KMS-11 (cell line): Measurements from ENCODE around the gene METAP1D.
"Not testable (repeated sequence)": the region's sequence is repeated elsewhere in the genome, so short reads cannot be mapped to it uniquely, and the experiment has no call there.

ENCODE experiments used
- H2AFZ ChIP-seq: fragments of 200-600 bp; sonication (generic); 2 replicates; pipeline ENCODE4 v1.6.1; 2016; ENCODE audit warnings: antibody characterized with exemption, mixed run types, low read depth
- H3K27ac ChIP-seq: fragments of 200-600 bp; sonication (generic); 2 replicates; pipeline ENCODE4 v1.6.1; 2016; ENCODE audit warnings: mild to moderate bottlenecking, mixed run types
- H3K27me3 ChIP-seq: fragments of 200-600 bp; sonication (generic); 2 replicates; pipeline ENCODE4 v1.6.1; 2017; ENCODE audit warnings: mild to moderate bottlenecking, low read depth, mixed run types, moderate library complexity; ENCODE audit not compliant: insufficient read depth
- H3K36me3 ChIP-seq: fragments of 200-600 bp; sonication (generic); 2 replicates; pipeline ENCODE4 v1.6.1; 2017; ENCODE audit warnings: mild to moderate bottlenecking, mixed run types; ENCODE audit not compliant: insufficient read depth
- H3K4me1 ChIP-seq: fragments of 200-600 bp; sonication (generic); 2 replicates; pipeline ENCODE4 v1.6.1; 2016; ENCODE audit warnings: mild to moderate bottlenecking, low read depth, mixed run types; ENCODE audit not compliant: poor library complexity, severe bottlenecking
- H3K4me2 ChIP-seq: fragments of 200-600 bp; sonication (generic); 2 replicates; pipeline ENCODE4 v1.7.0; 2016; ENCODE audit warnings: mild to moderate bottlenecking, mixed run types
- H3K4me3 ChIP-seq: fragments of 200-600 bp; sonication (generic); IDR thresholded peaks from 2 replicates; pipeline ENCODE4 v1.6.1; 2017; ENCODE audit warnings: low read depth, low read length, mixed read lengths; ENCODE audit not compliant: insufficient read depth
- H3K79me2 ChIP-seq: fragments of 200-600 bp; sonication (generic); 2 replicates; pipeline ENCODE4 v1.6.1; 2016; ENCODE audit warnings: low read depth, mixed run types; ENCODE audit not compliant: insufficient read depth
- H3K9ac ChIP-seq: fragments of 200-600 bp; sonication (generic); 2 replicates; pipeline ENCODE4 v1.6.1; 2016; ENCODE audit warnings: mild to moderate bottlenecking, mixed run types
- H4K20me1 ChIP-seq: fragments of 200-600 bp; sonication (generic); 2 replicates; pipeline ENCODE4 v1.6.1; 2016; ENCODE audit warnings: mild to moderate bottlenecking, mixed run types; ENCODE audit not compliant: insufficient read depth
- TF ChIP-seq, protein P1 (sequence below): fragments of 200-600 bp; sonication (generic); conservative IDR thresholded peaks from 2 replicates; pipeline ENCODE4 v1.6.1; 2017; ENCODE audit warnings: low read depth, mild to moderate bottlenecking, antibody characterized with exemption, low read length, moderate library complexity, mixed read lengths

Gene METAP1D

DNA sequence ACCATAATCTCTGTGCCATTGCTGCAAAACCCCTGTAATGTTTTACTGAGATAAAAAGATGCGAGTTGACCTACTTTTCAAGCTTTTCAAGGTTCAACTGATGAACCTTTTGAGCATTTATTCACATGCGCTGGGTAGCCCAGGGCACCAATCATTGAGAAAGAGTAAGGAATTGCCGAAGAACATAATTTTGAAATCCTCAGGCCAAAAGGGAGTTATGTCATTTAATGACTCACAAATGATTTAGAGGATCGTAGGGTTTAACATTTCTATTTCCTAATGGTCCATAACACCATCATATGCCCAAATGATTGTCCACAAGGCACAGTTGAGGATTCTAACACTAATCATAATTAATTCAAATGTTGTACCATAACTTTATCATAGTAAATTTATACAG is 65.4 kb downstream of the METAP1D start:
- Histone ChIP-seq H4K20me1 (no peaks in the 10 kb centered on the region), H3K27me3 (no peaks in the 10 kb centered on the region), H3K4me1 (no peaks in the 10 kb centered on the region), H3K4me3 (no peak overlapping the region), H3K27ac (no peak overlapping the region), H3K9ac (no peak overlapping the region), H2AFZ (no peak overlapping the region), H3K36me3 (no peaks in the 10 kb centered on the region), H3K4me2 (no peak overlapping the region), H3K79me2 (no peaks in the 10 kb centered on the region)
- TF ChIP-seq, protein P1, sequence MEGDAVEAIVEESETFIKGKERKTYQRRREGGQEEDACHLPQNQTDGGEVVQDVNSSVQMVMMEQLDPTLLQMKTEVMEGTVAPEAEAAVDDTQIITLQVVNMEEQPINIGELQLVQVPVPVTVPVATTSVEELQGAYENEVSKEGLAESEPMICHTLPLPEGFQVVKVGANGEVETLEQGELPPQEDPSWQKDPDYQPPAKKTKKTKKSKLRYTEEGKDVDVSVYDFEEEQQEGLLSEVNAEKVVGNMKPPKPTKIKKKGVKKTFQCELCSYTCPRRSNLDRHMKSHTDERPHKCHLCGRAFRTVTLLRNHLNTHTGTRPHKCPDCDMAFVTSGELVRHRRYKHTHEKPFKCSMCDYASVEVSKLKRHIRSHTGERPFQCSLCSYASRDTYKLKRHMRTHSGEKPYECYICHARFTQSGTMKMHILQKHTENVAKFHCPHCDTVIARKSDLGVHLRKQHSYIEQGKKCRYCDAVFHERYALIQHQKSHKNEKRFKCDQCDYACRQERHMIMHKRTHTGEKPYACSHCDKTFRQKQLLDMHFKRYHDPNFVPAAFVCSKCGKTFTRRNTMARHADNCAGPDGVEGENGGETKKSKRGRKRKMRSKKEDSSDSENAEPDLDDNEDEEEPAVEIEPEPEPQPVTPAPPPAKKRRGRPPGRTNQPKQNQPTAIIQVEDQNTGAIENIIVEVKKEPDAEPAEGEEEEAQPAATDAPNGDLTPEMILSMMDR: no peak

DNA sequence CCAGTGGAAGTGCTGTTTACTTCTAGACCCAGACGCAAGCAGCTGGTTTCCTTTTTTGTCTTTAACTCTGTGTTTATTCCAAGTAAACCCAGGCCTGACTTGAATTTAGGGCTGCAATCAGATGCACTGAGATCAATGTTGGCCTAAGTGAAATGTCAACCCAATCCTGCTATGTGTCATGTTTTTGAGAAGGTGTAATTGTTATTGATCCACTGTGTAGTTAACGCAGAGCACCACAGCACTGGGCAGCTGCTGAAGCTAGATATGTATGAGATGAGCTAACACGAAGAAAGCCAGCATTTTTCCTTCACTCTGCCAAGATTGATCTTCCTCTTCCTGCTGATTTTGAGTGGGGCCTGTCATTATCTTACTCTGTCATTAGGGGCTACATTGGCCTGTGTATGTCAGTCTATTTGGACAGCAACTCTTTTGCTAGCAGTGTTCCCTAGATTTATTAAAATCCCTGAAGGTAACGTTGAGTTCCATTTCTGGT is 66.7 kb downstream of the METAP1D start:
- TF ChIP-seq, protein P1: no peak
- Histone ChIP-seq H2AFZ (no peak overlapping the region), H3K4me2 (no peak overlapping the region), H3K36me3 (no peaks in the 10 kb centered on the region), H3K9ac (no peak overlapping the region), H3K4me3 (no peak overlapping the region), H4K20me1 (no peaks in the 10 kb centered on the region), H3K27me3 (no peaks in the 10 kb centered on the region), H3K79me2 (no peaks in the 10 kb centered on the region), H3K27ac (no peak overlapping the region), H3K4me1 (no peaks in the 10 kb centered on the region)

DNA sequence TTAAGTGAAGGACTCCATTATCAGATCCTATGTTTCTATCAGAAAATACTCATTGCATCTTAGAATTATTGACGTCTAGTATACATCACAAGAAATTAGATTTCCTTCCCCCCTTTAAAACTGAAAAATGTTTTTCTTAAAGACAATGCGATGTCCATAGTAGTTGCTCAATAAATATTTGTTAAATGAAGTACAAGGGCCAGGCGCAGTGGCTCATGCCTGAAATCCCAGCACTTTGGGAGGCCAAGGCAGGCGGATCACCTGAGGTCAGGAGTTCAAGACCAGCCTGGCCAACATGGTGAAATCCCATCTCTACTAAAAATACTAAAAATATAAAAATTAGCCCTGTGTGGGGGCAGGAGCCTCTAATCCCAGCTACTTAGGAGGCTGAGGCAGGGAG is 68.2 kb downstream of the METAP1D start:
- not testable (repeated sequence) for H3K4me3 ChIP-seq, H3K27ac ChIP-seq, H3K36me3 ChIP-seq

DNA sequence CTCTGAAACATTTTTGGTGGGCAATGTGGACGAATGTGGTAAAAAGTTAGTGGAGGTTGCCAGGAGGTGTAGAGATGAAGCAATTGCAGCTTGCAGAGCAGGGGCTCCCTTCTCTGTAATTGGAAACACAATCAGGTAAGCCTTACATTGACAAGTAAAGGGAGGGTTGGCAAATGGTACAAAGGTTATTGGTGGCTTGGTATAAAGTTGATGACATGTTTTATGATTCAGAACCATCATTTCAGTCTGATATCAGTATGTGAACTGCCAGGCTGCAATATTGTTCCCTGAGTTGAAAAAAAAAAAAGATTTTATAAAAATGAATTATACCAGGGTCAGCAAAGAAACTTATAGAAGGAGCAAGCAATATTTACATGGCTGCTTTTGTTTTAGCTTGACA is 71.2 kb downstream of the METAP1D start:
- Histone ChIP-seq H3K4me2 (no peak overlapping the region), H2AFZ (no peak overlapping the region), H3K9ac (no peak overlapping the region), H4K20me1 (no peaks in the 10 kb centered on the region), H3K4me3 (no peak overlapping the region), H3K27me3 (no peaks in the 10 kb centered on the region), H3K36me3 (no peaks in the 10 kb centered on the region), H3K79me2 (no peaks in the 10 kb centered on the region), H3K4me1 (no peaks in the 10 kb centered on the region), H3K27ac (no peak overlapping the region)
- TF ChIP-seq, protein P1: no peak

More for the DNA sequence above, 68.2 kb downstream of the METAP1D start:
- not testable (repeated sequence) for H3K4me2 ChIP-seq, H3K4me1 ChIP-seq, H3K27me3 ChIP-seq, H3K79me2 ChIP-seq, H4K20me1 ChIP-seq, H2AFZ ChIP-seq, H3K9ac ChIP-seq

DNA sequence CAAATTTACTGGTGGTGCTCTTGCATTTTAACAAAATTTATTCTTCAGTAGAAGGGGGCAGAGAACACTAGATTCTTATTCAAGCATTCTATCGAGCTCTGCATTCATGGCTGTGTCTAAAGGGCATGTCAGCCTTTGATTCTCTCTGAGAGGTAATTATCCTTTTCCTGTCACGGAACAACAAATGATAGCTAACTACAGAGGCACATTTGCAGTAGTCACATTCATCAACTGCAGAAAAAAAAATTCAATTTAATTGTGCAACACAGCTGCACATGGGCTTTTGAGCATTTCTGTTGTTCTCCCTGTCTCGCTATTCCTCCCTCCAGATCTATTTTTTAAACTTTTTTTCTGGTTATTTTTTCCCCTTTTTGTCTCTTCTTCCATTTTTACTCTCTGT is 72.5 kb downstream of the METAP1D start:
- Histone ChIP-seq H3K4me1 (no peaks in the 10 kb centered on the region), H2AFZ (no peak overlapping the region), H3K4me3 (no peak overlapping the region), H3K79me2 (no peaks in the 10 kb centered on the region), H3K27me3 (no peaks in the 10 kb centered on the region), H4K20me1 (no peaks in the 10 kb centered on the region), H3K36me3 (no peaks in the 10 kb centered on the region), H3K4me2 (no peak overlapping the region), H3K27ac (no peak overlapping the region), H3K9ac (no peak overlapping the region)
- TF ChIP-seq, protein P1: no peak
